Activated T-helper 2 cell treated with anti-CD3 and anti-CD28 coated beads, Interferon-gamma antibody, Interleukin-2, Interleukin-4, amounts not matched to agents 10 μg/mL and 5 μg/mL and 100 μg/mL, durations not matched to agents 14 hours and 24 hours and 36 hours (primary cell): Measurements from ENCODE around the gene EYS. TPM values are rescaled to one million over a fixed set of nuclear protein-coding genes. Genes with fewer than 3 reads are reported as not detected.

Source experiments
- DNase-seq: peaks from one replicate; pipeline ENCODE4 v3.0.0; 2021; ENCODE audit warnings: low spot score
- H3K27ac Mint-ChIP-seq: one replicate; pipeline ENCODE4 v1.8.0; 2021; ENCODE audit warnings: mixed read lengths
- H3K27me3 Mint-ChIP-seq: one replicate; pipeline ENCODE4 v1.8.0; 2021; ENCODE audit warnings: low read depth, mixed read lengths
- H3K36me3 Mint-ChIP-seq: one replicate; pipeline ENCODE4 v1.8.0; 2021; ENCODE audit warnings: low read depth, mixed read lengths
- H3K4me1 Mint-ChIP-seq: one replicate; pipeline ENCODE4 v1.8.0; 2021; ENCODE audit warnings: low read depth, mixed read lengths
- H3K4me3 Mint-ChIP-seq: one replicate; pipeline ENCODE4 v1.8.0; 2021; ENCODE audit warnings: low read depth, mild to moderate bottlenecking, moderate library complexity, mixed read lengths
- H3K9me3 Mint-ChIP-seq: one replicate; pipeline ENCODE4 v1.8.0; 2021; ENCODE audit warnings: mixed read lengths
- intact Hi-C: fragments of 100-400 bp; cut with micrococcal nuclease; formaldehyde crosslinking; loops from one replicate; pipeline ENCODE4 v1.15.1; 2023
- total RNA-seq: library from RNA; stranded (reverse); gene quantifications from 2 replicates; pipeline ENCODE4 v1.2.3, GENCODE V29; 2022

Gene EYS
- total RNA-seq, 1 donor from 2014 or later: not detected

GRCh38 chr6:63705707-63706106, 2001.3 kb downstream of the EYS start:
- peaks cover 75% of the 10 kb centered on the region for H3K36me3 Mint-ChIP-seq
- intact Hi-C loops: no loop called here
- H3K4me3 Mint-ChIP-seq: no peak overlapping the region
- no peaks in the 10 kb centered on the region for H3K27me3 Mint-ChIP-seq
- peaks cover 22% of the 10 kb centered on the region for H3K4me1 Mint-ChIP-seq
- DNase-seq: no peak
- no peaks in the 10 kb centered on the region for H3K9me3 Mint-ChIP-seq
- peak overlapping the region; percentile 19 for H3K27ac Mint-ChIP-seq

- Mint-ChIP-seq H3K9me3 (no peaks in the 10 kb centered on the region), H3K27me3 (no peaks in the 10 kb centered on the region), H3K27ac (no peak overlapping the region), H3K4me3 (no peak overlapping the region), H3K36me3 (peaks cover 33% of the 10 kb centered on the region), H3K4me1 (peaks cover 12% of the 10 kb centered on the region)
- no peak for DNase-seq
- intact Hi-C loops: loop anchor here (10.0 kb wide), 1 partner anchor 65 kb away; no protein-coding TSS in a partner anchor
These were observed 2016.8 kb downstream of the EYS start for GRCh38 chr6:63690221-63690620.

GRCh38 chr6:63689421-63689820, 2017.6 kb downstream of the EYS start:
- intact Hi-C loops: loop anchor here (5.0 kb wide), 1 partner anchor 52 kb away; the partner anchor contains the start of gene PHF3
- Mint-ChIP-seq H3K27me3 (no peaks in the 10 kb centered on the region), H3K4me1 (peaks cover 18% of the 10 kb centered on the region), H3K27ac (no peak overlapping the region), H3K36me3 (peaks cover 35% of the 10 kb centered on the region), H3K4me3 (no peak overlapping the region), H3K9me3 (no peaks in the 10 kb centered on the region)
- DNase-seq: no peak

- Mint-ChIP-seq H3K27me3 (no peaks in the 10 kb centered on the region), H3K27ac (peak overlapping the region; percentile 47), H3K4me1 (peaks cover 24% of the 10 kb centered on the region), H3K4me3 (no peak overlapping the region), H3K9me3 (no peaks in the 10 kb centered on the region), H3K36me3 (peaks cover 47% of the 10 kb centered on the region)
- intact Hi-C loops: loop anchor here (5.0 kb wide), 1 partner anchor 48 kb away; the partner anchor contains the start of gene PHF3
- no peak for DNase-seq
These were observed 2021.3 kb downstream of the EYS start for GRCh38 chr6:63685446-63686379.

GRCh38 chr6:63683071-63683603, 2023.9 kb downstream of the EYS start:
- H3K9me3 Mint-ChIP-seq: no peaks in the 10 kb centered on the region
- H3K4me3 Mint-ChIP-seq: no peak overlapping the region
- no peaks in the 10 kb centered on the region for H3K27me3 Mint-ChIP-seq
- no peak overlapping the region for H3K27ac Mint-ChIP-seq
- peaks cover 22% of the 10 kb centered on the region for H3K4me1 Mint-ChIP-seq
- no peak for DNase-seq
- intact Hi-C loops: no loop called here
- peaks cover 57% of the 10 kb centered on the region for H3K36me3 Mint-ChIP-seq

GRCh38 chr6:63677282-63677681, 2029.7 kb downstream of the EYS start:
- peaks cover 3% of the 10 kb centered on the region for H3K4me1 Mint-ChIP-seq
- H3K27me3 Mint-ChIP-seq: no peaks in the 10 kb centered on the region
- no peak for DNase-seq
- intact Hi-C loops: no loop called here
- peaks cover 30% of the 10 kb centered on the region for H3K36me3 Mint-ChIP-seq
- H3K27ac Mint-ChIP-seq: no peak overlapping the region
- no peaks in the 10 kb centered on the region for H3K9me3 Mint-ChIP-seq
- no peak overlapping the region for H3K4me3 Mint-ChIP-seq

GRCh38 chr6:63676412-63677114, 2030.5 kb downstream of the EYS start:
- DNase-seq: no peak
- H3K27ac Mint-ChIP-seq: no peak overlapping the region
- H3K27me3 Mint-ChIP-seq: no peaks in the 10 kb centered on the region
- H3K36me3 Mint-ChIP-seq: peaks cover 29% of the 10 kb centered on the region
- no peak overlapping the region for H3K4me3 Mint-ChIP-seq
- H3K4me1 Mint-ChIP-seq: peaks cover 3% of the 10 kb centered on the region
- intact Hi-C loops: no loop called here
- no peaks in the 10 kb centered on the region for H3K9me3 Mint-ChIP-seq

GRCh38 chr6:63675138-63675537, 2031.9 kb downstream of the EYS start:
- Mint-ChIP-seq H3K36me3 (peaks cover 22% of the 10 kb centered on the region), H3K9me3 (no peaks in the 10 kb centered on the region), H3K27me3 (no peaks in the 10 kb centered on the region), H3K4me1 (peaks cover 5% of the 10 kb centered on the region), H3K27ac (no peak overlapping the region), H3K4me3 (no peak overlapping the region)
- intact Hi-C loops: no loop called here
- DNase-seq: no peak

GRCh38 chr6:63674635-63675034, 2032.4 kb downstream of the EYS start:
- intact Hi-C loops: no loop called here
- H3K4me3 Mint-ChIP-seq: no peak overlapping the region
- no peaks in the 10 kb centered on the region for H3K9me3 Mint-ChIP-seq
- H3K27ac Mint-ChIP-seq: no peak overlapping the region
- no peak for DNase-seq
- H3K4me1 Mint-ChIP-seq: peaks cover 3% of the 10 kb centered on the region
- H3K36me3 Mint-ChIP-seq: peaks cover 18% of the 10 kb centered on the region
- no peaks in the 10 kb centered on the region for H3K27me3 Mint-ChIP-seq

GRCh38 chr6:63673692-63674091, 2033.3 kb downstream of the EYS start:
- Mint-ChIP-seq H3K27me3 (no peaks in the 10 kb centered on the region), H3K4me3 (no peak overlapping the region), H3K27ac (no peak overlapping the region), H3K4me1 (peaks cover 3% of the 10 kb centered on the region), H3K36me3 (peaks cover 13% of the 10 kb centered on the region), H3K9me3 (no peaks in the 10 kb centered on the region)
- DNase-seq: no peak
- intact Hi-C loops: no loop called here

- intact Hi-C loops: no loop called here
- Mint-ChIP-seq H3K27ac (no peak overlapping the region), H3K9me3 (no peaks in the 10 kb centered on the region), H3K4me1 (peaks cover 3% of the 10 kb centered on the region), H3K27me3 (no peaks in the 10 kb centered on the region), H3K4me3 (no peak overlapping the region), H3K36me3 (peaks cover 13% of the 10 kb centered on the region)
- DNase-seq: no peak
These were observed 2034.4 kb downstream of the EYS start for GRCh38 chr6:63672582-63673129.

- DNase-seq: no peak
- intact Hi-C loops: no loop called here
- no peaks in the 10 kb centered on the region for H3K27me3 Mint-ChIP-seq
- H3K27ac Mint-ChIP-seq: no peak overlapping the region
- peaks cover 13% of the 10 kb centered on the region for H3K36me3 Mint-ChIP-seq
- H3K4me1 Mint-ChIP-seq: peaks cover 3% of the 10 kb centered on the region
- no peak overlapping the region for H3K4me3 Mint-ChIP-seq
- no peaks in the 10 kb centered on the region for H3K9me3 Mint-ChIP-seq
These were observed 2035.8 kb downstream of the EYS start for GRCh38 chr6:63671098-63671754.
